HG03469 (cell line): ENCODE data around the gene HNRNPR.
"Not testable (repeated sequence)": the region's sequence is repeated elsewhere in the genome, so short reads cannot be mapped to it uniquely, and the experiment has no call there.

Source experiments
- ATAC-seq: cut with Tn5 transposase; IDR thresholded peaks from one replicate; pipeline ENCODE4 v1.9.1; 2021; ENCODE audit warnings: mild to moderate bottlenecking, moderate library complexity, moderate number of reproducible peaks; ENCODE audit not compliant: unreplicated experiment

The HNRNPR gene

GRCh38 chr1:23344111-23344986 is at the start of gene HNRNPR:
HNRNPR (minus strand) TSS chr1:23344284; CDS start chr1:23341008, 3,276 bp downstream.
- peak; percentile 84 for ATAC-seq

GRCh38 chr1:23393706-23394105 is 49.6 kb upstream of the HNRNPR start:
- no peak for ATAC-seq

- ATAC-seq = no peak
Observed at GRCh38 chr1:23392125-23392855, 48.2 kb upstream of the HNRNPR start.

GRCh38 chr1:23389837-23390321 is 45.8 kb upstream of the HNRNPR start:
- no peak for ATAC-seq

- no peak for ATAC-seq
Observed at GRCh38 chr1:23387494-23387893, 43.4 kb upstream of the HNRNPR start.

- no peak for ATAC-seq
Observed at GRCh38 chr1:23385119-23385621, 41.1 kb upstream of the HNRNPR start.

GRCh38 chr1:23384312-23385058 is 40.4 kb upstream of the HNRNPR start:
- ATAC-seq = no peak

- ATAC-seq = no peak
Observed at GRCh38 chr1:23383577-23384311, 39.7 kb upstream of the HNRNPR start.

- no peak for ATAC-seq
Observed at GRCh38 chr1:23381233-23381885, 37.3 kb upstream of the HNRNPR start.

- no peak for ATAC-seq
Observed at GRCh38 chr1:23380719-23381118, 36.6 kb upstream of the HNRNPR start.

GRCh38 chr1:23380236-23380635 is 36.2 kb upstream of the HNRNPR start:
- ATAC-seq = not testable (repeated sequence)

- no peak for ATAC-seq
Observed at GRCh38 chr1:23376890-23377811, 33.1 kb upstream of the HNRNPR start.

GRCh38 chr1:23374079-23374735 is 30.1 kb upstream of the HNRNPR start:
- ATAC-seq = not testable (repeated sequence)

GRCh38 chr1:23371987-23372880 is 28.1 kb upstream of the HNRNPR start:
- ATAC-seq = no peak

GRCh38 chr1:23370709-23371584 is 26.9 kb upstream of the HNRNPR start:
- no peak for ATAC-seq

- no peak for ATAC-seq
Observed at GRCh38 chr1:23370330-23370708, 26.2 kb upstream of the HNRNPR start.
